Measurements from ENCODE around the gene DHCR7.
"Not testable (repeated sequence)": the region's sequence is repeated elsewhere in the genome, so short reads cannot be mapped to it uniquely, and the experiment has no call there.

DHCR7 gene

GRCh38 chr11:71437879-71438278 is 10.3 kb downstream of the DHCR7 start:
- DNase-seq (ENCODE audit: low read depth), result no peak

- DNase-seq (ENCODE audit: low read depth), result no peak
These were observed 10.8 kb downstream of the DHCR7 start for GRCh38 chr11:71437399-71437798.

- no peak for DNase-seq (ENCODE audit: low read depth)
These were observed 11.3 kb downstream of the DHCR7 start for GRCh38 chr11:71436861-71437260.

GRCh38 chr11:71435278-71435951 is 12.8 kb downstream of the DHCR7 start:
- DNase-seq (ENCODE audit: low read depth), result no peak

GRCh38 chr11:71434576-71435130 is 13.5 kb downstream of the DHCR7 start:
- no peak for DNase-seq (ENCODE audit: low read depth)

GRCh38 chr11:71433648-71434450 is 14.3 kb downstream of the DHCR7 start:
- no peak for DNase-seq (ENCODE audit: low read depth)

- no peak for DNase-seq (ENCODE audit: low read depth)
These were observed 15.2 kb downstream of the DHCR7 start for GRCh38 chr11:71432761-71433647.

GRCh38 chr11:71431271-71431670 is 16.9 kb downstream of the DHCR7 start:
- no peak for DNase-seq (ENCODE audit: low read depth)

- no peak for DNase-seq (ENCODE audit: low read depth)
These were observed 18.0 kb downstream of the DHCR7 start for GRCh38 chr11:71430166-71430565.

- no peak for DNase-seq (ENCODE audit: low read depth)
These were observed 18.5 kb downstream of the DHCR7 start for GRCh38 chr11:71429701-71430100.

- DNase-seq (ENCODE audit: low read depth), result no peak
These were observed 19.2 kb downstream of the DHCR7 start for GRCh38 chr11:71428861-71429435.

- DNase-seq (ENCODE audit: low read depth), result no peak
These were observed 21.8 kb downstream of the DHCR7 start for GRCh38 chr11:71426413-71426812.

- no peak for DNase-seq (ENCODE audit: low read depth)
These were observed 22.3 kb downstream of the DHCR7 start for GRCh38 chr11:71425860-71426259.

- DNase-seq (ENCODE audit: low read depth), result no peak
These were observed 22.8 kb downstream of the DHCR7 start for GRCh38 chr11:71425409-71425808.

- no peak for DNase-seq (ENCODE audit: low read depth)
These were observed 24.9 kb downstream of the DHCR7 start for GRCh38 chr11:71423181-71423790.

- not testable (repeated sequence) for DNase-seq (ENCODE audit: low read depth)
These were observed 25.9 kb downstream of the DHCR7 start for GRCh38 chr11:71422318-71422717.

- DNase-seq (ENCODE audit: low read depth), result no peak
These were observed 26.7 kb downstream of the DHCR7 start for GRCh38 chr11:71421392-71421950.

- DNase-seq (ENCODE audit: low read depth), result no peak
These were observed 27.5 kb downstream of the DHCR7 start for GRCh38 chr11:71420455-71421241.

- DNase-seq (ENCODE audit: low read depth), result no peak
These were observed 29.6 kb downstream of the DHCR7 start for GRCh38 chr11:71418643-71419042.

- DNase-seq (ENCODE audit: low read depth), result no peak
These were observed 33.5 kb downstream of the DHCR7 start for GRCh38 chr11:71414645-71415044.
